Raji (cell line): ENCODE measurements around the gene GDPD3.

Experiments
- POLR2A ChIP-seq: IDR thresholded peaks from 2 replicates; pipeline ENCODE4 v1.6.1; 2011; ENCODE audit warnings: low read depth, low read length, control low read depth; ENCODE audit not compliant: insufficient read depth

GDPD3 gene

DNA sequence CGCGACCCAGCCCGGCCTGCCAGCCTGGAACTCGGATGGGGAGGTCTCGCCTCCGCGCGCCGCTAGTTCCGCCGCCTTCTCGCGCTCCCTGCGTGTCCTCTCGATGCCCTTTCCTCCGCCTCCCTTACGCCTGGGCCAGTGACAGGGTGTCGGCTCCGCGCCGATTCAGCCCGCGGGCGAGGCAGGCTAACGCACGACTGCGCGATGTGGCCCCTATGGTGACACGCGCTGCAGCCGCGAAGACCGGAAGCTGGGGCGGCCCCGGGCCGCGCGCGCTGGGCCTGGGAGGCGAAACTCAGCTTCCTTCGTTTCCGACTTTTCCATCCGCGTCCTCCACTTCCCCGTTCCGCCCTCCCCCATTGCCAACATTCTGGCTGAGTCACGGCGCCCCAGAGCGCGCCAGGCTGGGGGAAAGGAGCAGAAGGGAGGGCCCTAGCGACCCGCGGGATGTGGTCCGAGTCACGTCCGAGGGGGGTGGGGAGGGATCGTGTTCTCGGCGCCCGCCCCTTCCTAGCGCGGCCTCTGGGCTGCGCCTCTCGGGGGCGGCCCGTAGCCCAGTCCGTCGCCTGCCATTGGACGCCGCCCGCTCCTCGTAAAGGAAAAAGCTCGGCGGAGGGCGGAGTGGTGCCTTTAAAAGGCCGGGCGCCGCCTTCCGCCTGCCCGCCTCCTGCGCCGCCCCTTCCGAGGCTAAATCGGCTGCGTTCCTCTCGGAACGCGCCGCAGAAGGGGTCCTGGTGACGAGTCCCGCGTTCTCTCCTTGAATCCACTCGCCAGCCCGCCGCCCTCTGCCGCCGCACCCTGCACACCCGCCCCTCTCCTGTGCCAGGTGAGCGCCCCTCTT lies 48.0 kb downstream of the GDPD3 start, which contains the start of gene ALDOA:
Gene ALDOA (plus strand): TSS at position 659 of the 841 bp plus-strand sequence. CDS start 1,138 bp downstream, outside the sequence.
- TF ChIP-seq POLR2A = peak; percentile 87

DNA sequence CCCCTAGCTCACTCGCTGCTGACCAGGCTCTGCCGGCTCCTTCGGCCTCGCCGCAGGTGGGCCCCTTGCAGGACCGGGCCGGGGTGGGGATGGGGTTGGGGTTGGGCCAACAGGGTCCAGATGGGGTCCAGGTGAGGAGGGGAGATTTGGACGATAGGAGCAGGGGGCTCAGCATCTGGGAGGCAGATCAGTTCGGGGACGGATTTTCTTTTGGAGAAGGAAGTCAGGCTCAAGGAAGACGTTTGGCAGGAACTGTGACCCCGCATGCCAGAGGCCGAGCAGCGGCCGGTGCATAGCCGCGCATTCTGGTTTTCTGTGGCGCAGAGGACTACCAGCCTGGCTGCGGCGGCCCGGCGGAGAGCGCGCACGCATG lies 48.6 kb downstream of the GDPD3 start:
- TF ChIP-seq POLR2A = no peak

DNA sequence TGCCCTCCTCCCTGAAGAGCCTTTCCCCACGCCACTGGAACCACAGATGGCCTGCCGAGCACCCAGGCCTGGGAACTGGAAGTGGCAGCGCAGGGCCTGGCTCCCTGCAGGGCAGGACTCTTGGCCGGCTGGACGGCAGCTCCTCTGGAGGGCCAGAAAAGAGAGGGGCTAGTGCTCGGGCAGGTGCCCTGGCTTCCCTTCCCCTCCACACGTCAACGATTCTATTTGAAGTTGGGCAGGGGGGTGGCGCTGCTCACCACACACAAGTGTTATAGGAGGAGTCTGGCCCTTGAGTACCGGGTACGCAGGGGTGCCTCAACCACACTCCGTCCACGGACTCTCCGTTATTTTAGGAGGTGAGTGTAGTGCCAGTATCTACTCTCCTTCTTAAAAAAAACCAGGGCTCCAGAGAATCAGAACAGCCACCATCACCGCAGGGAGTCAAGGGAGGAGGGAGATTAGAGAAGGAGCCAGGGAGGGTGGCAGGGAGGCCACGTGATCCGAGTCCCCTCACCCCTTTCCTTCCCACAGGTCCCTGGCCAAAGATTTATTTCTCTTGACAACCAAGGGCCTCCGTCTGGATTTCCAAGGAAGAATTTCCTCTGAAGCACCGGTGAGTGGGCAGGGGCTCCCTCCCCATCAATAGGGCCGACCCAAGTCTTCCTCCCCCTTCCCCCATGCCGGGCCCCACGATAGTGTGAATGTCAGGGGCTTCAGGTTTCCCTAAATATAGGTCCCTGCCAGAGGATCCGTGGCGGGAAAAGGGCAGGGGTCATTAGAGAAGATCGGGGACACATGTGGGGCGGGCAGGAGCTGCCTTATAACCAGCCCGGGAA lies 49.2 kb downstream of the GDPD3 start:
- peak; percentile 85 for TF ChIP-seq POLR2A

DNA sequence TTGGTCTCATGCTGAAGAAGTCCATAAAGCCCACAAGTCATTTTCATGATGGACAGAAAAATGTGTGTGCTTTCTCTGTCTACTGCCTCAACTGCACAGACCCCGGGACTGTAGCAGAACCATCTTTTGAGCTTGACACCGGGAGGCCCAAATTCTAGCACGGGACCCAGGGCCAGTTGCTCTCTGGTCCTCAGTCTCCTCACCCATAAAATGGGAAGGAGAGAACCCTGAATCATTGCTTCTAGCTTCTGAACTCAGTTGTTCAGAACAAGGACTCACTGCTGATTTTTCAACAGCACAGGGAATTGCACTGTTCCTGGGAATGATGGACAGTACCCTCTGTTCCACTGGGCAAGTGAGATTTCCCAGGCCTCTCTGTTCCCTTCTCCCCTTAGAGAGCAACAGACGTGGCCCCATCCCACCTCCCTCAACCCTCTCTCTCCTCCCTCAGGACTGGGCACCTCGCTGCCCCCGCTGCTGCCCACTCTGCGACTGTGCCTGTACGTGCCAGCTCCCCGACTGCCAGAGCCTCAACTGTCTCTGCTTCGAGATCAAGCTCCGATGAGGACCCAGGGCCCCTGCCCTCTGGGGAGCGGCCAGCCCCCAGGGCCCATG lies 50.0 kb downstream of the GDPD3 start:
- no peak for TF ChIP-seq POLR2A

DNA sequence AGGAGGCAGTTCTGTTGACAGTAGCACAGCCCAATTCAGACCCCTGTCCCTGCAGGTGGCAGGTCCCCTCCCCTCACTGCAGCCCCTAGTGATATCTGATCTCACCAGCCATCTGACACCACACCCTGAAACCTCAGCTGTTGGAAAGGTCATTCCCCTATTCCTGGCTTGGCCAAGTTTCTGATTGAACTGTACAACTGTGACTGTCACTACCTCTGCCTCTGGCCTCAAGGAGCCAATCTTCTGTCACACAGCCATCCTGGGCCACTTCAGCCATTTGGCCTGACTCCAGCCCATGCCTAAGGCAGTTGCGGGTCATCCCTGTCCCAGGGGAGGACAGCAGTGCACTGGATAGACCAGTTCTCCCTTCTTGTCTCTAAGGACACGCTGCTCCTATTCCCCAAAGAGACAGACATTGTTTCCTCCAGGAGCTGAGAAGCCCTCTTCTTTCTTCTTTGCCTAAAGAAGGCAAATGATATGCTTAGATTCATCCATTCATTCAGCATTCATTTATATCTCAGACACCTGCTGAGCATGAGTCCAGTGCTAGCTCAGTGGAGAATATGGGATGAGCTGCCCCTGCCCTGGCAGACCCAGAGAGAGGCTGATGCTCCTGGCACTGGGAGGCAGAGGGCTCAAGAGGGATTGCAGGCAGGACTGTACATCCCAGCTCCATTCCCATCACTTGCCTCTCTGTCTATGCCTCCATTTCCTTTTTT lies 52.3 kb downstream of the GDPD3 start:
- no peak for TF ChIP-seq POLR2A

DNA sequence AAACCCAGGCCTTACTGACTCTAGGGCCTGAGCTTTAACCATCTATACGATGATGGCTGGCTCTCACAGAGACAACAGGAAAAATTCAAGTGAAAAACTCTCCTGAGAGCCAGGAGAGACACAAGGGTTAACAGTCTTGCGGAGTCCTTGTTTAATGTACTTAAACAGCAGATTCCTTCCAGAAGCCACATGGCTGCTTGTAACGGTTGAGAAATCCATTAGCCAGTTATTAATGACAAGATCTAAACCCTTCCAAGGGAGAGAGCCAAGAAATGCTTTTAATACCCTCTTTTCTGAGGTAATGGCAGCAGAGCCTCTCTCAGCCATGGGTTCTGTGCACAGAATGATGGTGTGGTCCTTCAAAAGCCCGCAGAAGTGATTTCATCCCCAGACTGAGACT lies 53.0 kb downstream of the GDPD3 start:
- TF ChIP-seq POLR2A = no peak

DNA sequence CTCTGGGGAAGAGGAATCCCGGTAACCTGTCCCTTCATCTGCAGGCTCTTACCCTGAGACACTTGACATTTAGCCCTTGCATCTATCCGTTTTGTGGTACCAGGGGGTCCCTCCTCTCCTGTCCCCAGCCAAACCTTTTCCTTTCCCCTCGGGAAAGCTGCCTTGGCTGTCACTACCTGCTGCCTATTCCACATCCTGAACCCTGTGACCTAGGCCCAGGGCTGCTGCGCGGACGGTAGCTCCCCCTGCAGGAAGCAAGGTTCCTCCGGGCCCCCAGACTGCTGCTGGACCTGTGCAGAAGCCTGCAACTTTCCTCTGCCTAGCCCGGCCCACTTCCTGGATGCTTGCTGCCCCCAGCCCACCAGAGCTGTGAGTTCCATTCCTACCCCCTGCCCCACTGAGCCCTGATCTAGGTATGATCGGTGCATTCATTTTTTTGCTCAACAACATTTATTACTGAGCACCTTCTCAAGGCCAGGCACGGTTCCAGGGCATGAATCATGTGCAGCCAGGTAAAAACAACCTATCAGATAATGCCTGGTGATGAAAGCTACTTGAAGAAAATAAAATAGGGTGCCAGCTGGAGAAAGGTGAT lies 58.3 kb downstream of the GDPD3 start:
- TF ChIP-seq POLR2A = no peak
